Sigmoid colon (tissue), 4 donors: ENCODE data around the gene SAC3D1.

Experiments
- EP300 ChIP-seq, 4 donors: sonication (generic); formaldehyde crosslinking; IDR thresholded peaks; one replicate each; pipeline ENCODE4 v1.6.1; 2017; ENCODE audit warnings: antibody characterized with exemption in 4 of 4
- POLR2A ChIP-seq, 2 donors: fragments of 450-650 bp; IDR thresholded peaks; one replicate each; pipeline ENCODE4 v1.6.1; 2016; ENCODE audit warnings: antibody characterized with exemption in 2 of 2, mild to moderate bottlenecking in 2 of 2, moderate library complexity in 2 of 2
- POLR2AphosphoS5 ChIP-seq, 4 donors: sonication (generic); formaldehyde crosslinking; IDR thresholded peaks; one replicate each; pipeline ENCODE4 v1.6.1; 2017; ENCODE audit warnings: antibody characterized with exemption in 4 of 4
- TF ChIP-seq, protein P1 (sequence below), 4 experiments: fragments of 450-650 bp in 3 of 4; fragments of 200-600 bp in 1 of 4; IDR thresholded peaks; one replicate each; pipeline ENCODE4 v1.5.1; 2016 to 2019; ENCODE audit warnings: antibody characterized with exemption in 4 of 4, mild to moderate bottlenecking in 3 of 4, moderate library complexity in 2 of 4

GRCh38 chr11:65087216-65087615, 46.2 kb downstream of the SAC3D1 start:
- no peak for TF ChIP-seq EP300 (IDR thresholded peaks at IDR 0.05)
- TF ChIP-seq, protein P1, sequence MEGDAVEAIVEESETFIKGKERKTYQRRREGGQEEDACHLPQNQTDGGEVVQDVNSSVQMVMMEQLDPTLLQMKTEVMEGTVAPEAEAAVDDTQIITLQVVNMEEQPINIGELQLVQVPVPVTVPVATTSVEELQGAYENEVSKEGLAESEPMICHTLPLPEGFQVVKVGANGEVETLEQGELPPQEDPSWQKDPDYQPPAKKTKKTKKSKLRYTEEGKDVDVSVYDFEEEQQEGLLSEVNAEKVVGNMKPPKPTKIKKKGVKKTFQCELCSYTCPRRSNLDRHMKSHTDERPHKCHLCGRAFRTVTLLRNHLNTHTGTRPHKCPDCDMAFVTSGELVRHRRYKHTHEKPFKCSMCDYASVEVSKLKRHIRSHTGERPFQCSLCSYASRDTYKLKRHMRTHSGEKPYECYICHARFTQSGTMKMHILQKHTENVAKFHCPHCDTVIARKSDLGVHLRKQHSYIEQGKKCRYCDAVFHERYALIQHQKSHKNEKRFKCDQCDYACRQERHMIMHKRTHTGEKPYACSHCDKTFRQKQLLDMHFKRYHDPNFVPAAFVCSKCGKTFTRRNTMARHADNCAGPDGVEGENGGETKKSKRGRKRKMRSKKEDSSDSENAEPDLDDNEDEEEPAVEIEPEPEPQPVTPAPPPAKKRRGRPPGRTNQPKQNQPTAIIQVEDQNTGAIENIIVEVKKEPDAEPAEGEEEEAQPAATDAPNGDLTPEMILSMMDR (IDR thresholded peaks at IDR 0.05): no peak
- no peak for TF ChIP-seq POLR2AphosphoS5 (IDR thresholded peaks at IDR 0.05)
- no peak for TF ChIP-seq POLR2A (IDR thresholded peaks at IDR 0.05)
